ENCODE data around the gene CRYBB3.

DNA sequence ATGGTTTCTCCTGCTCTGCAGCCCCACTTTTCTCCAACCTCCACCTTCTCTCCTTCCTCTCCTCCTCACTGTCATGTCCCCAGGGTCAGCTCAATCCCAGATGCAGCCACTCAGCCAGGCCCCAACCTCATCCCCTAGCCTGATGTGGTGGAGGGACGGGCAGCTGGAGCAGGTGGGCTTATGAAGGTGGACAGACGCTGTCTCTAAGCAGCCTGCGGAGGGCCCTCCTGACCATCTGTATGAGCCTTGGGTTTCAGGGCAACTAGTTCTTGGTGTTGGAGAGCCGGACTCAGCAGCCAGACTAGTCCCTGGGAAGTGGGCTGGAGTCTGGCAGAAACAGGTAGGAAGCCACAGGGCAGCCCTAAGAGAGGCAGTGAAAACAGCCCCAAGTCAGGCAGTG lies 37.8 kb downstream of the CRYBB3 start:
- TF ChIP-seq ZFP1 (CRISPR knock-in tag; IDR thresholded peaks at IDR 0.05), result no peak
- no peak for TF ChIP-seq ZNF577 (CRISPR knock-in tag; IDR thresholded peaks at IDR 0.05; ENCODE audit: borderline replicate concordance, low read depth)

All from HepG2 (cell line).